HAP-1 (cell line): ENCODE results near the gene GINS2.

Experiments
- DNase-seq, 2 experiments: peaks; one replicate each; pipeline ENCODE4 v3.0.0-alpha.2; 2016 to 2020; ENCODE audit warnings: low spot score in 2 of 2
- H3K27me3 ChIP-seq: fragments of 250-450 bp; sonication (Bioruptor Pico); 2 replicates; pipeline ENCODE4 v1.5.1; 2020; ENCODE audit warnings: low read depth, mild to moderate bottlenecking, moderate library complexity
- H3K36me3 ChIP-seq: fragments of 250-450 bp; sonication (Bioruptor Pico); replicated peaks from 2 replicates; pipeline ENCODE4 v1.5.1; 2020; ENCODE audit warnings: mild to moderate bottlenecking
- H3K4me1 ChIP-seq: fragments of 250-450 bp; sonication (Bioruptor Pico); 2 replicates; pipeline ENCODE4 v1.5.1; 2020; ENCODE audit warnings: mild to moderate bottlenecking
- H3K4me3 ChIP-seq: fragments of 250-450 bp; sonication (Bioruptor Pico); 2 replicates; pipeline ENCODE4 v1.5.1; 2020; ENCODE audit warnings: mild to moderate bottlenecking, moderate library complexity
- H3K9me3 ChIP-seq: fragments of 250-450 bp; sonication (Bioruptor Pico); 2 replicates; pipeline ENCODE4 v1.5.1; 2020; ENCODE audit warnings: mild to moderate bottlenecking, moderate library complexity
- in situ Hi-C: fragments of 300-500 bp; cut with MboI; formaldehyde crosslinking; loops from 3 replicates; pipeline ENCODE4 v1.14.3; 2020; ENCODE audit warnings: low sequenced_read_pairs, inconsistent platforms, mixed read lengths

The GINS2 gene

GRCh38 chr16:85690469-85691064 is 1.8 kb upstream of the GINS2 start:
- DNase-seq, result no peak
- H3K4me3 ChIP-seq, result no peak overlapping the region
- no peaks in the 10 kb centered on the region for H3K9me3 ChIP-seq
- H3K27me3 ChIP-seq, result no peaks in the 10 kb centered on the region
- peaks cover 8% of the 10 kb centered on the region for H3K4me1 ChIP-seq
- in situ Hi-C loops, result no loop called here
- peaks cover 20% of the 10 kb centered on the region; the same call in 1 of the 2 replicates for H3K36me3 ChIP-seq

- H3K36me3 ChIP-seq, result peaks cover 24% of the 10 kb centered on the region
- no peak overlapping the region for H3K4me3 ChIP-seq
- no peak for DNase-seq
- peaks cover 8% of the 10 kb centered on the region for H3K4me1 ChIP-seq
- H3K9me3 ChIP-seq, result no peaks in the 10 kb centered on the region
- in situ Hi-C loops, result no loop called here
- no peaks in the 10 kb centered on the region for H3K27me3 ChIP-seq
Observed at GRCh38 chr16:85689950-85690320, 1.2 kb upstream of the GINS2 start.

GRCh38 chr16:85689285-85689949 is 663 bp upstream of the GINS2 start:
- Histone ChIP-seq H3K4me1 (peaks cover 8% of the 10 kb centered on the region), H3K4me3 (peak overlapping the region; percentile 55), H3K36me3 (peaks cover 29% of the 10 kb centered on the region), H3K9me3 (no peaks in the 10 kb centered on the region), H3K27me3 (no peaks in the 10 kb centered on the region)
- in situ Hi-C loops, result no loop called here
- DNase-seq, result peak in 1 of 2 experiments; percentile 34

GRCh38 chr16:85687651-85688471 is 893 bp downstream of the GINS2 start:
- peak in 1 of 2 experiments; percentile 38 for DNase-seq
- Histone ChIP-seq H3K4me1 (peaks cover 14% of the 10 kb centered on the region), H3K27me3 (no peaks in the 10 kb centered on the region), H3K9me3 (no peaks in the 10 kb centered on the region), H3K4me3 (peak overlapping the region; percentile 55), H3K36me3 (peaks cover 40% of the 10 kb centered on the region)
- in situ Hi-C loops, result no loop called here

GRCh38 chr16:85686912-85687591 is 1.7 kb downstream of the GINS2 start:
- DNase-seq, result peak in 1 of 2 experiments; percentile 60
- Histone ChIP-seq H3K36me3 (peaks cover 46% of the 10 kb centered on the region), H3K9me3 (no peaks in the 10 kb centered on the region), H3K27me3 (no peaks in the 10 kb centered on the region), H3K4me3 (peak overlapping the region; percentile 55), H3K4me1 (peaks cover 14% of the 10 kb centered on the region)
- in situ Hi-C loops, result no loop called here

- in situ Hi-C loops, result no loop called here
- no peaks in the 10 kb centered on the region for H3K27me3 ChIP-seq
- DNase-seq, result no peak
- H3K9me3 ChIP-seq, result no peaks in the 10 kb centered on the region
- H3K36me3 ChIP-seq, result peaks cover 62% of the 10 kb centered on the region
- H3K4me1 ChIP-seq, result peaks cover 14% of the 10 kb centered on the region
- H3K4me3 ChIP-seq, result no peak overlapping the region
Observed at GRCh38 chr16:85685251-85685650, 3.5 kb downstream of the GINS2 start.

- Histone ChIP-seq H3K4me3 (no peak overlapping the region), H3K9me3 (no peaks in the 10 kb centered on the region), H3K36me3 (peaks cover 79% of the 10 kb centered on the region), H3K4me1 (peaks cover 14% of the 10 kb centered on the region), H3K27me3 (no peaks in the 10 kb centered on the region)
- in situ Hi-C loops, result no loop called here
- DNase-seq, result no peak
Observed at GRCh38 chr16:85683363-85683762, 5.4 kb downstream of the GINS2 start.

GRCh38 chr16:85682516-85682915 is 6.2 kb downstream of the GINS2 start:
- H3K4me1 ChIP-seq, result peaks cover 14% of the 10 kb centered on the region
- no peaks in the 10 kb centered on the region for H3K27me3 ChIP-seq
- no peaks in the 10 kb centered on the region for H3K9me3 ChIP-seq
- in situ Hi-C loops, result no loop called here
- DNase-seq, result no peak
- H3K36me3 ChIP-seq, result peaks cover 87% of the 10 kb centered on the region
- no peak overlapping the region for H3K4me3 ChIP-seq

- Histone ChIP-seq H3K9me3 (no peaks in the 10 kb centered on the region), H3K4me1 (peaks cover 6% of the 10 kb centered on the region), H3K27me3 (no peaks in the 10 kb centered on the region), H3K4me3 (no peak overlapping the region), H3K36me3 (peaks cover 88% of the 10 kb centered on the region)
- in situ Hi-C loops, result no loop called here
- DNase-seq, result no peak
Observed at GRCh38 chr16:85681255-85681654, 7.5 kb downstream of the GINS2 start.

- peaks cover 90% of the 10 kb centered on the region for H3K36me3 ChIP-seq
- peaks cover 6% of the 10 kb centered on the region; the same call in 1 of the 2 replicates for H3K4me1 ChIP-seq
- no peaks in the 10 kb centered on the region for H3K27me3 ChIP-seq
- H3K4me3 ChIP-seq, result no peak overlapping the region
- DNase-seq, result no peak
- in situ Hi-C loops, result no loop called here
- H3K9me3 ChIP-seq, result no peaks in the 10 kb centered on the region
Observed at GRCh38 chr16:85680352-85680944, 8.3 kb downstream of the GINS2 start.

- Histone ChIP-seq H3K36me3 (peaks cover 91% of the 10 kb centered on the region), H3K4me3 (no peak overlapping the region), H3K9me3 (no peaks in the 10 kb centered on the region), H3K4me1 (peaks cover 6% of the 10 kb centered on the region; the same call in 1 of the 2 replicates), H3K27me3 (no peaks in the 10 kb centered on the region)
- in situ Hi-C loops, result no loop called here
- no peak for DNase-seq
Observed at GRCh38 chr16:85679870-85680269, 8.9 kb downstream of the GINS2 start.

GRCh38 chr16:85678821-85679220 is 9.9 kb downstream of the GINS2 start:
- in situ Hi-C loops, result no loop called here
- H3K4me1 ChIP-seq, result peaks cover 1% of the 10 kb centered on the region; the same call in 1 of the 2 replicates
- DNase-seq, result no peak
- no peaks in the 10 kb centered on the region for H3K27me3 ChIP-seq
- H3K4me3 ChIP-seq, result no peak overlapping the region
- peaks cover 96% of the 10 kb centered on the region for H3K36me3 ChIP-seq
- no peaks in the 10 kb centered on the region for H3K9me3 ChIP-seq

GRCh38 chr16:85678016-85678415 is 10.7 kb downstream of the GINS2 start:
- no peaks in the 10 kb centered on the region for H3K27me3 ChIP-seq
- peaks cover 96% of the 10 kb centered on the region for H3K36me3 ChIP-seq
- no peaks in the 10 kb centered on the region for H3K9me3 ChIP-seq
- no peak for DNase-seq
- in situ Hi-C loops, result no loop called here
- H3K4me3 ChIP-seq, result no peak overlapping the region
- no peaks in the 10 kb centered on the region for H3K4me1 ChIP-seq
